Left ventricle myocardium inferior (tissue), 1 donor: ENCODE results near the gene GPD1L. TPM values are rescaled to one million over a fixed set of nuclear protein-coding genes. Genes with fewer than 3 reads are reported as not detected.
A peak's percentile ranks its signal among the peaks of the same experiment; 100 is the strongest.

ENCODE experiments used
- DNase-seq: peaks from one replicate; pipeline ENCODE4 v3.0.0-alpha.2; 2020
- H3K27ac ChIP-seq: fragments of 200-600 bp; replicated peaks from 2 replicates; pipeline ENCODE4 v1.8.0; 2021
- H3K27me3 ChIP-seq: fragments of 200-600 bp; 2 replicates; pipeline ENCODE4 v1.8.0; 2021; ENCODE audit warnings: low read depth
- H3K36me3 ChIP-seq: fragments of 200-600 bp; 2 replicates; pipeline ENCODE4 v1.8.0; 2021
- H3K4me1 ChIP-seq: fragments of 200-600 bp; 2 replicates; pipeline ENCODE4 v1.8.0; 2021
- H3K4me3 ChIP-seq: fragments of 200-600 bp; 2 replicates; pipeline ENCODE4 v1.8.0; 2021; ENCODE audit warnings: mild to moderate bottlenecking, moderate library complexity
- H3K9me3 ChIP-seq: fragments of 200-600 bp; replicated peaks from 2 replicates; pipeline ENCODE4 v1.8.0; 2021
- CTCF ChIP-seq: fragments of 200-600 bp; IDR thresholded peaks from 2 replicates; pipeline ENCODE4 v1.8.0; 2021; ENCODE audit warnings: antibody characterized with exemption, mild to moderate bottlenecking, borderline replicate concordance
- intact Hi-C: fragments of 100-400 bp; cut with micrococcal nuclease; formaldehyde crosslinking; loops from one replicate; pipeline ENCODE4 v1.11.0; 2022
- total RNA-seq: library from RNA; stranded (reverse); fragmentation: NEBNext Ultra II Directional; extraction: Animal tissue kit (Norgen Biotek cat#: 25700); gene quantifications from one replicate; pipeline ENCODE4 v1.2.1, GENCODE V29; 2021
- donor health status: DM: no; HTN: yes; CAD: no; lungs with severe emphysema.

The GPD1L gene
- total RNA-seq, 1 donor from 2014 or later: 437 TPM

GRCh38 chr3:32098528-32098927 is 7.9 kb upstream of the GPD1L start:
- H3K27me3 ChIP-seq: no peaks in the 10 kb centered on the region
- H3K36me3 ChIP-seq: peaks cover 4% of the 10 kb centered on the region
- no peaks in the 10 kb centered on the region for H3K4me1 ChIP-seq
- TF ChIP-seq CTCF: no peak
- no peak overlapping the region for H3K27ac ChIP-seq
- DNase-seq: no peak
- no peak overlapping the region for H3K4me3 ChIP-seq
- intact Hi-C loops: no loop called here
- H3K9me3 ChIP-seq: peaks cover 30% of the 10 kb centered on the region

- Histone ChIP-seq H3K4me3 (no peak overlapping the region), H3K4me1 (no peaks in the 10 kb centered on the region), H3K27ac (no peak overlapping the region), H3K9me3 (peaks cover 30% of the 10 kb centered on the region), H3K36me3 (peaks cover 4% of the 10 kb centered on the region), H3K27me3 (no peaks in the 10 kb centered on the region)
- no peak for TF ChIP-seq CTCF
- DNase-seq: no peak
- intact Hi-C loops: no loop called here
Measured at GRCh38 chr3:32100465-32100864, 6.0 kb upstream of the GPD1L start.

GRCh38 chr3:32102289-32102688 is 4.1 kb upstream of the GPD1L start:
- Histone ChIP-seq H3K36me3 (peaks cover 4% of the 10 kb centered on the region), H3K27me3 (no peaks in the 10 kb centered on the region), H3K27ac (no peak overlapping the region), H3K4me1 (peaks cover 14% of the 10 kb centered on the region), H3K4me3 (no peak overlapping the region), H3K9me3 (peaks cover 30% of the 10 kb centered on the region)
- intact Hi-C loops: no loop called here
- DNase-seq: no peak
- no peak for TF ChIP-seq CTCF

GRCh38 chr3:32104492-32104891 is 1.9 kb upstream of the GPD1L start:
- Histone ChIP-seq H3K36me3 (peaks cover 4% of the 10 kb centered on the region), H3K27me3 (no peaks in the 10 kb centered on the region), H3K4me3 (no peak overlapping the region), H3K9me3 (peaks cover 30% of the 10 kb centered on the region), H3K4me1 (peaks cover 36% of the 10 kb centered on the region), H3K27ac (no peak overlapping the region)
- DNase-seq: no peak
- no peak for TF ChIP-seq CTCF
- intact Hi-C loops: no loop called here

GRCh38 chr3:32105291-32106131 is 909 bp upstream of the GPD1L start:
- no peak for TF ChIP-seq CTCF
- Histone ChIP-seq H3K27ac (peak overlapping the region; percentile 96), H3K4me3 (peak overlapping the region; percentile 99), H3K27me3 (no peaks in the 10 kb centered on the region), H3K4me1 (peaks cover 46% of the 10 kb centered on the region), H3K36me3 (peaks cover 4% of the 10 kb centered on the region), H3K9me3 (peaks cover 27% of the 10 kb centered on the region)
- intact Hi-C loops: no loop called here
- DNase-seq: no peak
